Measurements from ENCODE around the gene DSCAM. TPM values are rescaled to one million over a fixed set of nuclear protein-coding genes. Genes with fewer than 3 reads are reported as not detected.

DSCAM gene
- total RNA-seq, 2 experiments from 2014 or later = not detected

GRCh38 chr21:40800126-40800525 is 46.8 kb downstream of the DSCAM start:
- no peaks in the 10 kb centered on the region for H3K27me3 ChIP-seq (ENCODE audit: control insufficient read depth in 1 of 2, insufficient read depth in 2 of 2, low read length in 2 of 2)
- H3K9me3 ChIP-seq (ENCODE audit: control insufficient read depth in 1 of 2, insufficient read depth in 1 of 2, low read length in 2 of 2) = peaks cover 9 to 16% of the 10 kb centered on the region in 2 experiments
- no peak for ATAC-seq (ENCODE audit: poor library complexity)
- H3K9me3 Mint-ChIP-seq = peaks cover 22% of the 10 kb centered on the region
- DNase-seq = no peak
- no peak overlapping the region for H3K4me3 Mint-ChIP-seq
- POLR2A ChIA-PET = no interaction called here
- H3K27ac ChIP-seq (ENCODE audit: low read depth in 1 of 2, low read length in 2 of 2) = no peak overlapping the region
- H3K27me3 Mint-ChIP-seq = no peaks in the 10 kb centered on the region
- no peak overlapping the region for H3K4me3 ChIP-seq (ENCODE audit: low read length)
- no peak overlapping the region for H3K27ac Mint-ChIP-seq
- no peak for TF ChIP-seq CTCF (IDR thresholded peaks at IDR 0.05)
- no peaks in the 10 kb centered on the region for H3K36me3 ChIP-seq (ENCODE audit: insufficient read depth, low read length)
- H3K36me3 Mint-ChIP-seq (ENCODE audit: low read depth) = no peaks in the 10 kb centered on the region
- intact Hi-C loops (cut with DNase I, micrococcal nuclease) = no loop called here
- CTCF ChIA-PET = no interaction called here
- no peaks in the 10 kb centered on the region for H3K4me1 Mint-ChIP-seq (ENCODE audit: low read depth)
- no peaks in the 10 kb centered on the region for H3K4me1 ChIP-seq (ENCODE audit: insufficient read depth, low read length)

GRCh38 chr21:40797891-40798290 is 49.1 kb downstream of the DSCAM start:
- no peak for TF ChIP-seq CTCF (IDR thresholded peaks at IDR 0.05)

GRCh38 chr21:40797410-40797809 is 49.5 kb downstream of the DSCAM start:
- no peak overlapping the region for H3K27ac Mint-ChIP-seq
- ChIA-PET POLR2A (no interaction called here), CTCF (no interaction called here)
- intact Hi-C loops (cut with DNase I, micrococcal nuclease) = no loop called here
- H3K4me1 Mint-ChIP-seq (ENCODE audit: low read depth) = no peaks in the 10 kb centered on the region
- Histone ChIP-seq H3K4me3 (ENCODE audit: low read length) (no peak overlapping the region), H3K36me3 (ENCODE audit: insufficient read depth, low read length) (no peaks in the 10 kb centered on the region), H3K27me3 (ENCODE audit: control insufficient read depth in 1 of 2, insufficient read depth in 2 of 2, low read length in 2 of 2) (no peaks in the 10 kb centered on the region), H3K4me1 (ENCODE audit: insufficient read depth, low read length) (no peaks in the 10 kb centered on the region), H3K27ac (ENCODE audit: low read depth in 1 of 2, low read length in 2 of 2) (no peak overlapping the region), H3K9me3 (ENCODE audit: control insufficient read depth in 1 of 2, insufficient read depth in 1 of 2, low read length in 2 of 2) (peaks cover 9 to 16% of the 10 kb centered on the region in 2 experiments)
- ATAC-seq (ENCODE audit: poor library complexity) (no peak), DNase-seq (no peak)
- H3K27me3 Mint-ChIP-seq = peaks cover 5% of the 10 kb centered on the region
- TF ChIP-seq CTCF (IDR thresholded peaks at IDR 0.05) = no peak
- H3K9me3 Mint-ChIP-seq = peaks cover 13% of the 10 kb centered on the region
- H3K36me3 Mint-ChIP-seq (ENCODE audit: low read depth) = no peaks in the 10 kb centered on the region
- H3K4me3 Mint-ChIP-seq = no peak overlapping the region

More at GRCh38 chr21:40797891-40798290, 49.1 kb downstream of the DSCAM start:
- ChIA-PET POLR2A (no interaction called here), CTCF (no interaction called here)
- Mint-ChIP-seq H3K36me3 (ENCODE audit: low read depth) (no peaks in the 10 kb centered on the region), H3K27ac (no peak overlapping the region), H3K4me3 (no peak overlapping the region), H3K4me1 (ENCODE audit: low read depth) (no peaks in the 10 kb centered on the region), H3K27me3 (peaks cover 2% of the 10 kb centered on the region), H3K9me3 (peaks cover 16% of the 10 kb centered on the region)
- intact Hi-C loops (cut with DNase I, micrococcal nuclease) = no loop called here
- Histone ChIP-seq H3K27ac (ENCODE audit: low read depth in 1 of 2, low read length in 2 of 2) (no peak overlapping the region), H3K4me3 (ENCODE audit: low read length) (no peak overlapping the region), H3K4me1 (ENCODE audit: insufficient read depth, low read length) (no peaks in the 10 kb centered on the region), H3K9me3 (ENCODE audit: control insufficient read depth in 1 of 2, insufficient read depth in 1 of 2, low read length in 2 of 2) (peaks cover 9 to 16% of the 10 kb centered on the region in 2 experiments), H3K27me3 (ENCODE audit: control insufficient read depth in 1 of 2, insufficient read depth in 2 of 2, low read length in 2 of 2) (no peaks in the 10 kb centered on the region), H3K36me3 (ENCODE audit: insufficient read depth, low read length) (no peaks in the 10 kb centered on the region)
- DNase-seq = no peak
- no peak for ATAC-seq (ENCODE audit: poor library complexity)
